ELR (cell line): Measurements from ENCODE around the gene EYA2.
A peak's percentile ranks its signal among the peaks of the same experiment; 100 is the strongest.
"Not testable (repeated sequence)": the region's sequence is repeated elsewhere in the genome, so short reads cannot be mapped to it uniquely, and the experiment has no call there.

Experiments
- DNase-seq: peaks from one replicate; pipeline ENCODE4 v3.0.0-alpha.2; 2015; ENCODE audit warnings: low read depth

The EYA2 gene

DNA sequence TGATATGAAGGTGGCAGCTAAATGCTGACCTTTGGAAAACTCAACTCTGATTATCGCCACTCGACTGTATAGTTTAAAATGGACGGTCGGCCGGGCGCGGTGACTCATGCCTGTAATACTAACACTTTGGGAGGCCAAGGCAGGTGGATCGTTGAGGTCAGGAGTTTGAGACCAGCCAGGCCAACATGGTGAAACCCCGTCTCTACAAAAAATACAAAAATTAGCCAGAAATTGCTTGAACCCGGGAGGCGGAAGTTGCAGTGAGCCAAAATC lies 310.1 kb downstream of the EYA2 start:
- DNase-seq, result not testable (repeated sequence)

DNA sequence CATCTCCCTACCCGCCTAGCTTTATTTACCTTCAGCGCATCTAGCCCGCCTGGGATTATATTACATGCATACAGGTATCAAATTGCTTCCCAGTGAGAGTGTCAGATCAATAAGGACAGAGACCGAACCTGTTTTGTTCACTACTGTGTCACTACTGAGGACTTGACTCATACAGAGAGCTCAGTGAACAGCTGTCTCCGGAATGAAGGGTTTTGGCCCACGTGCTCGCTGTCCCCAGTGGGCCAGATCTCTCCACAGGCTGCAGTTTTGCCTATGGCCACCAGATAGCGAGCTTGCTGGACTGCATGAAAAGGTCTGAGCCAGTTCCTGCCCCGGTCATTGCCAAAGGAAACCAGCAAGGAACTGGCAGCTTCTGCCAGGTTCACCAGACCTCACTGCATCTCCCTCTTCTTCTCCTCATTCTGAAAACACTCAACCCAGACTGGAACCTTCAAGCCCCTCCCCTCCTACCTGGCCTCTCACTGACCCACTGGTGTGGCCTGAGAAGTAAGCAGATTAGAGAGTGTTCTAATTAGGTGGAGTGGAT lies 311.0 kb downstream of the EYA2 start:
- peak; percentile 89 for DNase-seq

DNA sequence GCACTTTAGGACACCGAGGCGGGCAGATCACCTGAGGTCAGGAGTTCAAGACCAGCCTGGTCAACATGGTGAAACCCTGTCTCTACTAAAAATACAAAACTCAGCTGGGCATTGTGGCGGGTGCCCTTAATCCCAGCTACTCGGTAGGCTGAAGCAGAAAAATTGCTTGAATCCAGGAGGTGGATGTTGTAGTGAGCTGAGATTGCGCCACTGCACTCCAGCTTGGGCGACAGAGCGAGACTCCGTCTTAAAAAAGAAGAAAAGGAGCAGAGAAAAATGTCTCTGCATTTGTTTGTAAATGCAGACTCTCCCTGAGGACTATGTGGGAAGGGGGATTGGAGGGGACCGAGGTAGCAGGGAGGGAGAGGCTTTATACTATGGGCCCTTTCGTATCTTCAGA lies 311.9 kb downstream of the EYA2 start:
- not testable (repeated sequence) for DNase-seq

DNA sequence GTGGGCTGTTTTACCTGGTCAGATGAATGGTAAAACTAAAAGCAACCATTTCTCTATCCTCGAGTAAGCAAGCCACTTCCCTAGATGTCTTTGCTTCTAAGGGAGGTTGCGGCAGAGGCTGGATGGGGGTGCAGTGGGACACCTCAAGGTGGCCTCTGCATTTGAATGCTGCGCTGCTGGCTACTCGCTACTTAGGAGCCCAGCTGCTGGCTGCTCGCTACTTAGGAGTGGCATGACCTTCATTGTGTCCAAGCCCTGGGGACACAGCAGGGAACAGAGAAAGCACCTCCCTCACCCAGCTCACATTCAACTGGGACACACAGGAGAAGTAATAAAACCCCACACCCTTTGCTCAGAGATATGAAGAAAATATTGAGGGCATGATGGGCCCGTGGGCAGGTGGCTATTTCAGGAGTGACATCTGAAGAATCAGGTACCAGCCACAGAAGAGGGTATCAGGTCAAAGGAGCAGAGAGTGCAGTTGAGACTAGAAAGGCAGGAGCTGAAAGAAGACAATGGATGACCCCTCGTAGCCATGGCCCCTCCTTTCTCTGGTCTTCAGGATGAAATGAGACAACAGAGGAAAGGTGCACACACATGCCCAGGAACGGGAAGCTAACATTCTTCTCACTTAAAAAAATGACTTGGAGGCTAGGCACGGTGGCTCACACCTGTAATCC lies 312.5 kb downstream of the EYA2 start:
- DNase-seq, result no peak

DNA sequence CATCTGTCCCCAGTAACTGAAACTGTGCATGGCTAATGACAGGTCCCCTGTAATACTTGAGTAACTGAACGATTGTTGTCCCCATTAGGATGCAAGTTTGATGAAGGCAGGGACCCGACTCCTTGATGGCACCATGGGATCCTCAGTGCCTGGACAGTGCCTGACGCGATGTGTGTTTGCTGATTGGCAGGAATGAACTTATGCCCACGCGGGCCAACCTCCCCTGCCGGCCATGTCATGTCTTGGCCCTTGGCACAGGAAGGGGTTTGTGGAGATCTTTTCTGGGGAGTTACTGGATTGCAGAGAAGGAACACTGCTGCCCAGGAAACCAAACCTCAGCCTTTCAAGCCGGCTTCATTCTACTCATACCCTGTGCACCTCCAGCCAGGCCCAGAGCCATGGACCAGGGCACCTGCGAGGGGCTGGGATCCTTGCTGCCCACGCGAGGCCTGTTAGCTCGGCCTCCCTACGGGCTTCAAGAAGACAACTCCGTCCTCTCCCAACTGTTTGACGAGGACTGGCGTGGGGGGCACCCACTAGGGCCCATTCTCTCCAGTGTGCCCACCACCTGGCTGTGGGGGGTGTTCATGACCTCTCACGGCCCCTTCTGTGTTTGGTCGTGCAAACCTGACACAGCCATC lies 314.0 kb downstream of the EYA2 start:
- no peak for DNase-seq

DNA sequence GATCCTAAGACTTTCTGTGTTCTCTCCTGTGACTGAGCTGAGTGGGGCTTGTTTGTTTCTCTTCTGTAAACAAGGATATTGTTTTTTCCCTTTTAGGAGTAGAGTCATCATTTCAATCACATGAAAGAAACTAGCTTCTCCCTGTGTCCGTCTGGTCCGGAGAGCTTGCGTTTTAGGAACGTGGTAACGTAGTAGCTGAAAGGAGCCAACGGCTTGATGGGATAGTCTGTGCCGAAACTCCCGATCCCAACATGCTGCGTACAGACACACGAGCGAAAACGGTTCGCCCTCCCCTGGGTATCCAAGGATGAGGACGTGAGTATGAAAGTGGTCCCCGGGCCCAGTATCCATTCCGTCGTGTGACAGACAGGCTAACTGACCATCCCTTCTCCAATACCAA lies 315.3 kb downstream of the EYA2 start:
- no peak for DNase-seq

GRCh38 chr20:47210470-47210869 lies 315.8 kb downstream of the EYA2 start:
- no peak for DNase-seq

- DNase-seq, result no peak
Measured at GRCh38 chr20:47211036-47211435, 316.4 kb downstream of the EYA2 start.

DNA sequence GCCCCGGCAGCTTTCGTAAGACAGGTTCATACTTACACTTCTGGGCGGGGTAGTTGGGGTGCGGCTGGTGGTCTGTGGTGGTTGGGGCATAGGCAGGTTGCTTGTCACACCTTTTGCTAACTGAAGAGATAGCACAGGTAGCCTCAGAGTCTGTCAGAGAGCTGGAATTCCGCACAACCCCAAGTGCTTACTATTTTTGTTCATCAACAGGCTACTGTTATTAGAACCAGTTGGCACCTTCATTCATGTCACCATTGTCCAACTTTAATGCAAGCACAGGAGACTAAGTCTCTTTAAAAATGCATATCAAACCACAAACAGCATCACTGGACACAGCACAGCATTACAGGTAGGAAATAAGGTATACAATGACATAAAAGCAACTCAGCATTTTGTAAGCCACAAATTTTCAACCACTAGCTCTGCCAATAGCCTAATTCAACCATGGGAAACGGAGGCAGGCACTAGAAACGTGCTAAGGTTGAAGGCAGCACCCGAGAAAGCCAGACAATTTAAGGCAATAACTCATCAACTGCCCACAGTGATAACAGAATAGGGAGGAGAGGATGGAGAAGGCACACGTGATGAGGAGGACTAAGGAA lies 318.1 kb downstream of the EYA2 start:
- DNase-seq, result no peak

- no peak for DNase-seq
Measured at GRCh38 chr20:47213966-47214365, 319.3 kb downstream of the EYA2 start.

DNA sequence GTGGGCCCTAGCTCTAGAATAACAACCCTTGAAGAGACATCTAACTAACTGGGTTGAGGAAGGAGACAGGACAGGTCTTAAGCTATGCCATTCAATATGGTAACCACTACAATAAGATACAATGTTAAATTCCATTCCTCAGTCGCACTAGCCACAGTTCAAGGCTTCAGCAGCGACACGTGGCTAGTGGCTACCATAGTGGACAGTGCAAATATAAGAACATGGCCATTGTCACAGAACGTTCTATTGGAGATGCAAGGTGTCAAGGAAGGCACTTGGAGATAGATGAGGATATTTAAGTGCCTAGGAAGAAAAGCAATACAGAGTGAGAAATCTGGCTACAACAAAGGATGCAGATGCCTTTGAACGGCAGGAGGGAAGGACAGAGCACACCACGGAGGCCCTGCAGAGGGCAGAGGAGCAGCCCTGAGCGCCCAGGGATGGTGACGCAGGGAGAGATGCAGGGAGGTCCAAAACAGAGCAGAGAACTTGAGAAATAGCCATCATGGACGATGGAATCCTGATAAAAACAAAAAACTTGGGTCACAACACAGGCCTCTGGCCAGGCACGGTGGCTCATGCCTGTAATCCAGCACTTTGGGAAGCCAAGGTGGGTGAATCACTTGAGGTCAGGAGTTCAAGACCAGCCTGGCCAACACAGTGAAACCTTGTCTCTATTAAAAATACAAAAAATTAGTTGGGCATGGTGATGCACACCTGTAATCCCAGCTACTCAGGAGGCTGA lies 321.2 kb downstream of the EYA2 start:
- no peak for DNase-seq

DNA sequence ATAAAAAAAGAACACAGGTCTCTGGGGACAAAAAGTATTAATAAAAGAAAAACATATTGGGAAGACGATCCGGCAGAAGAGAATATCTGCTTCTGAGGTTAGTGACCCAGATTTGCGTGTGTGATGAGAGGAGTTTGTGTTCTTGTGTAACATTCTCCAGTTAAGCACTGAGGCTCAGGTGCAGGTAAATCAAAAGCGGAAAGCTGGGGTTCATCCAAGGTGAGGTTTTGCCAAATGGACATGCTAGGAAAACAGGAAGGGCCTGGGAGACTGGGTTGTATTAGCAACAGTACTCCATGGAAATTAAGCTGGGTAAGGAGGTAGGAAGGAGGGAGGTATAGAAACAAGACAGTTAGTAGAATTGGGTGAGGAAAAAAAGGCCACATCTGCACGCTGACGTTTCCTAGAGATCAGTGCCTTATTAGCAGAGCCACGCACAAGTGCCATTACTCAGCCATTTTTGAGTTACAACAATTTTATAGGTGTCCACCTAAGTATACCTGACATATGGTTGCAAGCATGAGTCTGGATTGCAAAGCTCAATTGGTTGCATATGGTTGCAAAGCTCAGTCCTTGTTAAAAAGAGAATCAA lies 322.3 kb downstream of the EYA2 start:
- no peak for DNase-seq

- no peak for DNase-seq
Measured at GRCh38 chr20:47217482-47218446, 323.1 kb downstream of the EYA2 start.

GRCh38 chr20:47220161-47220582 lies 325.5 kb downstream of the EYA2 start:
- DNase-seq, result peak; percentile 61

DNA sequence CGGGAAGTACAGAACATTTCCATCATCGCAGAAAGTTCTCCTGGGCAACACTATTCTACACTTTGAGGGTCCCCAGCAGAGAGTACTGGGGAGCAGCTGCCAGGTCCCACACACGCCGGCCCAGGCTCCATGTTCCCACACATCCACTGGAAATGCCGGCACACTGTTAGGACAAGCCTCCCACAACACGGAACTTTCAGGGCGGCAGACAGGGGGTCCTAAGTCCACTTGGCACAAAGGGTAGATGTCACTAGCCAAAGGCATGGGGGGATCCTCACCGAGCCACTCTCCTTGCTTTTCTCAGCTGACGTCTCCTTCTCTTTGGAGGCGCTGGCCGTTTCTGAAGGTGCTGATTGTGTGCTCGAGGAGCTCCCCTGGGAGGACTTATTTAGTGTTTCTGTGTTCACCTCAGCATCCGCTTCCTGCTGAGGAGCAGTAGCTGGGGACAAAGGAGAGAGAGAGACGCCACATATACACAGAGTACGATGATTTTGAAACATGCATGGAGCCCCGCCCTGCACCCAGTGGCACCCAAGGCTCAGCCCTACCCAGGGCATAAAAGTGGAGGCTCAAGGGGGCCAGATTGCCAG lies 326.5 kb downstream of the EYA2 start:
- no peak for DNase-seq

- no peak for DNase-seq
Measured at GRCh38 chr20:47222468-47223119, 328.0 kb downstream of the EYA2 start.

GRCh38 chr20:47223896-47224295 lies 329.3 kb downstream of the EYA2 start:
- DNase-seq, result no peak

DNA sequence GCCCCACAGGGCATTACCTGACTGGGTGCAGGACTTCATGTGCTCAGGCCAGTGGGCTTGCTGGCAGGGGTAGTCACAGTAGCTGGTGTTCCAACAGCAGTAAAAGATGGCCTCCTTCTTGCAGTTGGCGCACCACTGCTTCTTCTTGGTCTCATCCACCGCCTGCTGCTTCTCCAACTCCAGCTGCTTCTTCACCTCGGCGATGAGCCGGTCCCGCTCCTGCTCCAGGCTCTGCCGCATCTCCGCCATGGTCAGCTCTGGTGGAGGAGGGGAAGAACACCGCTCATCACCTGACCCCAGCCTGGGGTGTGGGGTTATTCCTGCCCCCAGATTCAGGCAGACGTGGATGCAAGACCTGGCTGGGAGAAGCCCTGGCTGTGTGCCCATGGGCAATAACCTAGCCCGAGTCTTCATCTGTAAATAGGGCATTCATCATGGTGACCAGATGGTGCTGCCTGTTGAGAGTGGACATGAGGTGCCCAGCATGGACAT lies 329.7 kb downstream of the EYA2 start:
- DNase-seq, result no peak

DNA sequence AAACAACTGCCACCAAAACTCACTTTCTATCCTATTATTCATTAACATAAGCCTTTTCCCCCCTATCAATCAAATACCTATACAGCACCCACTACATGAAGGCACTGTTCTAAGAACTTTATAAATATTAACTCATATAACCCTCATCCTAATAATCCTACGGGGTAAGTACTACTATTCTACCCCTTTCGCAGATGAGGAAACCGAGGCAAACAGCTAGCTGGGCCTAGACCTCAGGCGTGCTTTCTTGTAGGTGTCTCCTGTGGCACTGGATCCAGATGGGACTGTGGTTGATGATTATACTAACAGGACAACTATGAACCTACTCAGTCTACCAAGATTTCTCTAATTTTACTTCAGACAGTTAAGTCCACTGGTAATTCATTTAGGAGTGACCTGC lies 330.2 kb downstream of the EYA2 start:
- no peak for DNase-seq

GRCh38 chr20:47225458-47225857 lies 330.8 kb downstream of the EYA2 start:
- no peak for DNase-seq
